Fibroblast of gingiva (primary cell): ENCODE results near the gene ZNF598.

ENCODE experiments used
- DNase-seq: peaks from one replicate; pipeline ENCODE4 v3.0.0-alpha.2; 2011; ENCODE audit warnings: low read depth

ZNF598 gene

DNA sequence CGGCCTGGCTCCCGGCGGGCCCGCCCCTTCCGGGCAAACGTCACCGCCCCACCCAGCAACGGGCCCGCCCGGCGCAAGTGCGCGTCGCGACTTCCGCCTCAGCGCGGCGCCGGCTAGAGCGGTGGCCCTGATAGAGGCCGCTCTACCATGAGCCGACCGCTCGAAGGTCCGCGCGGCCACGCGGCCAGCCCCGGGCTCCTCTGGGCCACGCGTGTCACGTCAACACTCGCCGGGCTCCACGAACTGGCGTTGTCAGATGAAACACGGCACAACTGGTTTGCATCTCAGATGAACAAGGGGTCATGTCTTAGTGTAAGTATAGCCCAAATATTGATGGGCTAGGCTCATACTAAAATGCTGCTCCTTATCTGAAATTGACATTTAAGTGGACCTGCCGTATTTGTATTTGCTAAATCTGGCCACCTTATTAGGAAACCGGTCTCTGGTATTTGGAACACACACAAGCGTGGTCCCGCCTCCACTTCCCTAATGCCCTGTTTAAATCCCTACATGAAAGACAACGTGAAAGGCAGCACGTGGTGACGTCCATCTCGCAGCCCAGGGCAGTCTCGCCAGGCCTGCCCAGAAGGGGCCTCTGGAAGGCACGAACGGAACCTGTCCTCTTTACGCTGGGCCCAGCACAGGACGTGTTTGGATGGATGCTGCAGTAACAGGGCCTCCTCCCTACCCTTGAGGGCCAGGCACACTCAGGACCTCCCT is at the start of gene ZNF598:
Gene ZNF598, minus strand, starts transcription at position 31 of the 720 bp plus-strand sequence.
- peak; percentile 92 for DNase-seq

DNA sequence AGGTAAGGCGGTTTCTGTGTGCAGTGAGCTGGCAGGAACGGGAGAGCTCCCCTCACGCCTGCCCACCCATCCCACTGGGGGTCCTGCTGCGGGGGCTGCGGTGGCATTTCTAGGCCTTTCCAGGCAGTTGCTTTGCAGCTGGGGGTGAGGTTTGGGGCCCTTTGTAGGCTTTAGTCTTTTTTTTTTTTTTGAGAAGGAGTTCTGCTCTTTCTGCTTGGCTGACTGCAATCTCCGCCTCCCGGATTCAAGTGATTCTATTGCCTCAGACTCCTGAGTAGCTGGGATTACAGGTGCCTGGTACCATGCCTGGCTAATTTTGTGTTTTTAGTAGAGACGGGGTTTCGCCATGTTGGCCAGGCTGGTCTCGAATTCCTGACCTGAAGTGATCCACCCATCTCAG is 49.3 kb upstream of the ZNF598 start:
- no peak for DNase-seq

GRCh38 chr16:2058420-2058819 is 48.8 kb upstream of the ZNF598 start:
- DNase-seq: no peak

GRCh38 chr16:2057438-2057837 is 47.8 kb upstream of the ZNF598 start:
- DNase-seq: no peak

- no peak for DNase-seq
These were observed 47.2 kb upstream of the ZNF598 start for GRCh38 chr16:2056681-2057407.

- DNase-seq: no peak
These were observed 46.5 kb upstream of the ZNF598 start for GRCh38 chr16:2056077-2056476.

DNA sequence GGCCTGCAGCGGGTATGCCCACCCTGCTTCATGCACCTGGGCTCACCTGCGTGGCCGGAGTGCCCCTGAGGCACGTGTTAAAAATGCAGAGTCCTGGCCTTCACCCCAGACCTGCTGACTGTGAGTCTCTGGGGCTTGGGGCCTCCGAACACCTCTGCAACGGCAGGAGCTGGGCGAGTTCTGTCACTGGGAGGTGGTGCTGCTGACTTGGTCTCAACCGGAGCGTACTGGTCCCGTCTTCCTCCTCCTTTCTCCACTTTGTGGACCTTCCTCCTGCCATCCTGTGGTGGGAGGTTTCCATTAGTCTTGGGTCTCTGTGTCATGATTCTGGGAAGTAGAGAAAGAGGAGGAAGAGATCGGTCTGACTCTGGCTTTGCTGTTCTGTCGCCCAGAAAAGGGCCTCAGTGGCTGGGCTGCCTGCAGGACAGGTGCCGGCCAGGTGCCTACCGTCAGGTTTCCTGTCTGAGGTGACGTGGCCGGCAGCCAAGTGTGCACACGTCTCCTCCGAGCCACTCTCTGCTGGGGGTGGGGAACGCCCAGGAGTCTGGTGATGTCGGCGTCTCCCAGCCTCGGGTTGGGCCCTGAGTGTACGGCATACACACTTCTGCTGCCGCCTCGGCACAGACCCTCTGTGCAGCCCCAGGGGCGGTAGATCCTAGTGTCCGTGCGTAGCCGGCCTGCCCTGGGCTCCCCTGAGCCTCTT is 45.1 kb upstream of the ZNF598 start:
- no peak for DNase-seq

DNA sequence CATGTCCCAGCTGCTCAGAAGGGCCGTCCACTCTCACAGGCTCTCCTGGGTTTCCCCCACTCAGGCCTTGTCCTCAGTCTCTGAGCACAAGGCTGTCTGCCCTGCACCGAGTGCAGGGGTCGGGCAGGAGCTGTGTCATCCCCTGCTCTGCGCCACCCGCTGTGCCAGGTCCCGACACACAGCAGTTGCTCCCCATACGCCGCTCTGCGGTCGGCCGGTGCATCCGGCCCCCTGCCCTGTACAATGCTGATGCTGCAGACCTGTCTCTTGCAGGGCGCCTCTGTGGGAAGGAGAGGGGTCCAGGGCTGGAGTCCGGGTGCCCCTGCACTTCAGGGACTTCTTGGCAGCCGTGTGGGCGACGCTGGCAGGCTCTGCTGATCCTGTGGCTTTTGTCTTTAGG is 44.3 kb upstream of the ZNF598 start:
- DNase-seq: no peak

DNA sequence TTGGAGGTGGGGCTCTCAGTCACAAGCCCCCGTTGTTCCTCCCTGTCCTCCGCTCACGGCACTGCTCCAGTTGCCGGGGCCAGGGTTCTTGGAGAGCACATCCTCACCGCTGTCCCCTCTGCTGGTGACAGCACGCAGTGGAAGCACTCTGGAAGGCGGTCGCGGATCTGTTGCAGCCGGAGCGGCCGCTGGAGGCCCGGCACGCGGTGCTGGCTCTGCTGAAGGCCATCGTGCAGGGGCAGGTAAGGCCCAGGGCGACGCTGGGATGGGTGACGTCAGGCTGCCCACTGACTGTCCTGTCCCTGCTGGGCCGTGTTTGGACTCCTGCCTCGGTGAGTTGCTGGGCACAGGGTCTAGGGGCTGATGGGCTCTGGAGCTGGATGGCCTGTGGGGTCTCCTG is 43.6 kb upstream of the ZNF598 start:
- no peak for DNase-seq

- DNase-seq: no peak
These were observed 38.5 kb upstream of the ZNF598 start for GRCh38 chr16:2048116-2048543.

GRCh38 chr16:2047330-2048115 is 37.9 kb upstream of the ZNF598 start, which contains the start of the genes NTHL1 and TSC2:
NTHL1 (minus strand) TSS chr16:2047834; CDS start chr16:2047823, 11 bp downstream.
TSC2 (plus strand) TSS chr16:2047985; CDS start chr16:2048616, 631 bp downstream.
- DNase-seq: peak; percentile 95

DNA sequence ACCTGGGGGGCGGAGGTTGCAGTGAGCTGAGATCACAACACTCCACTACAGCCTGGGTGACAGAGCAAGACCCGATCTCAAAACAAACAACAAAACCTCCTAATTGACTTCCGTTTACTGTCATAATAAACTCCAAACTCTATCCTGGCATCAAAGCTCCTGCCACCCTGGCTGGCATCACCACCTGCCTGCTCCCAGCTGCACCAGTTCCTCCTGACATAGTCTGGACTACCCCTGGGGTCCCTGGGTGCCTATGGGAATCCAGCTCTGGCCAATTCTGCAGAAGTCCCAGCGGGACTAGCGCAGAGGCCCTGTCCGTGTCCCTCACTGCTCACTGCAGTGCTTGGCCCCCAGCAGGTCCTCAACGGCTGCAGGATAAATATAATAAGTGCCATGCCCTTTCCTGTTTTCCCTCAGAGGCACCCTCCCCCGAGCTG is 37.3 kb upstream of the ZNF598 start:
- no peak for DNase-seq

- DNase-seq: no peak
These were observed 36.6 kb upstream of the ZNF598 start for GRCh38 chr16:2045965-2046892.

DNA sequence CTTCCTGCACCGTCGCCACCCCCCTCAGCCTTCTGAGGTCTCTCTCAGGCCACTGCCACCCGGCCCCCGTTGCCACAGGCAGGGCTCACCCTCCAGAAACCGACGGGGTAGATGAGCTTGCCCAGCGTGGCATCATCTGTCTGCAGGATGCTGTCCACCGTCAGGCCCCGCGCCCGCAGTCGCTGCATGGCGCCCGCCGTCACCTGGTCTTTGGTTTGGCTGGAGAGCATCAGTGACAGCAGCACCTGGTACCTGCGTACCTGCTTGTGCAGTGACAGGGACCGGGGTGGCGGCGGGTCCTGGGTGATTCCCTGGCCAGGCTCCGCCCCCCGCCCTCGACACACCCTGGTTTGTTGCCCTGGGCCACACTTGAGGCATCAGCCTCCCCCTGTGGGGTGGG is 34.9 kb upstream of the ZNF598 start:
- no peak for DNase-seq

DNA sequence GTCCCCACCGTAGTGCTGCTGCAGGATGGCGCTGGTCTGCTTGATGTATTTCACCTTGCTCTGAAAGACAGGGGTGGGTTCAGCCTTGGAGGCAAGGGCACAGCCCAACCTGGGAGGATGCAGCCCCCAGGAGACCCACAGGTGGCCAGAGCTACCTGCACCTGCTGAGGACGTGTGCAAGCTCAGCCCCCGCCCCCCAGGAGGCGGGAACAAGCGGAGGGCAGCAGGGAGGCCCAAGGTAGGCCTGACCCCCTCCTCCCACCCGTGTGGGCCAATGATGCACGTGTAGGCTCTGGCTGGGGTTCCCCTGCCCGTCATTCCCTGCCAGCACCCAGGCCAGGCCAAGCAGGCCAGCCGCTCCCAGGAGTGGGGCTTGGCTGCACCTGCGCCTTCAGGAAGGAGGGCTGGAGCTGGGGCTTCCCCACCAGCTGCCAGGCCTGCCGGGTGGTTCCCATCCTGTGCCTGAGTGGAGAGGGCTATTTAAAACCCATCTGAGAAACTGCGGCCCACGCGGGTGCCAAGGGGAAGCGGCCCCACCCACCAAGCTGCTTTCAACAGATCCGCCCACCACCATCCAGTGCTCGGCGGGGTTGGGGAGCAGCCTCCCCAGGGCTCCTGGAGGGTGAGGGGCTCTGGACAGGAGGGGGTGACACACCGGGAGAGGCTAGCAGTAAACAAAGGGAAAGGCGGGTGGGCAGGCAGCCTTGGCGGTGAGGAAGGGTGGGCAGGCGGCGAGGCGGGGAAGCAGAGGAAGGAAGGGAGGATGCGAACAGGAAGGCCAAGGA is 34.2 kb upstream of the ZNF598 start:
- no peak for DNase-seq

DNA sequence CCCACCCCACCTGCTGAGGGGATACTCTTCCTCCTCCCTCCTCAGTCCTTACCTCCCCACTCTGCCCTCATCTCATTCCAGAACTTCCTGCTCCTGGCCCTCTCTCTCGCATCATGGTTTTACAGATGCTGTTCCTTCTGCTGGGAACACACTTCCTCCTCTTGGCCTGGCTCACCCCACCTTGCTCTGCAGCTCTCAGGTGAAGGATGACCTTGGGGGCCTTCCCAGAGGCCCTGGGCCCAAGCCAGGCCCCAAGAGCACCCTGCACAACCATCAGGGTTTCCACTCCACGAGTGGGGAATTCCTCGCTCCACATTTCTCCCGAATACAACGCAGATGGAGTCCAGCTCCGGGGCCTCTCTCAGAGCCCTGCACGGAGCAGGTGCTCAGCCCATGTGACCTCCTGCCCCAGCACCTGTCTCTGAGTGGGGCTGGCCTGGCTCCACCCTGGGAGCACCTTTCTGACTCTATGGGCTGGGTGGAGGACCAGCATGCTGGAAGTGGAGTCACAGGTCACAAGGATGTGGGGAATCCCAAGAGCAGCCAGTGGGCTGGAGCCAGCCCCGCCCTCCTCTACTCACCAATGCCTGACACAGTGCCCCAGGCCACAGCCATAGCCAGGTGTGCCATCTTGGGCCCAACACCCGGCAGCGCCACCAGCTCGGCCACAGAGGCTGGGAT is 33.5 kb upstream of the ZNF598 start:
- DNase-seq: no peak

DNA sequence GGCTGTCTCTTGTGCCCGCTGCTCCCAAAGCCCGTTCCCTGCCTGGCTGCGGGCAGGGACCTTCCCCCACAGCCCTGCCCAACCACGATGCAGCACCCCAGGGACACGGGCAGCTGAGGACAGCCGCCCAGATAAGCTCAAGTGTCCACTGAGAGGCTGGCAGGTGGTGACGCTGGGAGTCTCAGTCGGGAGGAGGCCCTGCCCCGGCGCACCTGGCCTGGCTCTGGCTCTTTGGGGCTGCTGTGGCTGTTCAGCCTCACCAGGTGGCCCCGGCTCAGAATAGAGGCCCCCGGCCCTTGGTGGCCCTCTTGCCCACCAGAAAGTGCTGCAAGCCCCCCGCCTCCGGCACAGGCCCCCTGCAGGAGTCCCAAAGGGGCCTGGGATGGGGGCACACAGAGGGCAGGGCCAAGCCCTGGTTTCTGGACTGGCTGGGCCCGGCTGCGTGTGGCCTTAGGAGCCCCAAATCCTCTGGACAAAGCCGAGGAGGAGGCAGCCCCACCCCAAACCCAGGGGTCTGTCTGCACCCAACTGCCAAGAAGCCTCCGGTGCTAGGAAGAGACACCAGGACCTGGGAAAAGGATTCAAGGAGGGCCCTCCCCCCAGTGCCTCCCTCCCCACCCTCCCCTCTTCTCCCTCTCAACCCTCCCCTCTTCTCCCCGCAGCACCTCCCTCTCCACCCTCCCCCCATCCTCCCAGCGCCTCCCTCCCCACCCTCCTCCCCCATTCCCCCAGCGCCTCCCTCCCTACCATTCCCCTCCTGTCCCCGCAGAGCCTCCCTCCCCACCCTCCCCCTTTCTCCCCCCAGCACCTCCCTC is 32.8 kb upstream of the ZNF598 start:
- no peak for DNase-seq

- DNase-seq: no peak
These were observed 31.3 kb upstream of the ZNF598 start for GRCh38 chr16:2040787-2041522.
